Measurements from ENCODE around the gene SLC5A12. TPM values are rescaled to one million over a fixed set of nuclear protein-coding genes. Genes with fewer than 3 reads are reported as not detected.
A peak's percentile ranks its signal among the peaks of the same experiment; 100 is the strongest.

Gene SLC5A12
- total and polyA plus RNA-seq, 12 donors = 0.05 TPM; not detected in 11

DNA sequence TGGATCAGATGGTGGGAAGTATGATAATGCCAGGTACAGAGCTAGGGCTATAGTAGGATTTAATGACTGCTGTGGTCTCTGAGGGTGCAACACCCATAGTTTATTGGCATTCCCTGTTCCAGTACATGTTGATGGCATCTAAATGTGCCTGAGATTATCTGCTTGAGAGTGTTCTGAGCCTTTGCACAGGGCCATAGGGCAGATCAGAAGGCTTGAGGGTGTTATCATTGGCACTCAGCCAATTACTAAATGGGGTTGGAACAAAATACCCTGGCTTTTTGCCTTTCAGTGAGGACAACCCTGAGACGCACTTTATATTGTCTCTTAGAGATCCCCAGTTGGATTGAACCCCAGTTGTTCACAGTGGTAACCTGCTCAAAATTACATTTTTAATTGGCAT, 6.7 kb downstream of the SLC5A12 start:
- Histone ChIP-seq H3K36me3 (no peaks in the 10 kb centered on the region), H3K4me1 (peaks cover 0 to 6% (median 0%) of the 10 kb centered on the region in 9 donors), H3K27me3 (no peaks in the 10 kb centered on the region), H3K9me3 (no peaks in the 10 kb centered on the region), H3K4me3 (no peak overlapping the region), H3K27ac (no peak overlapping the region)
- DNase-seq (no peak), ATAC-seq (peak in 5 of 8 donors; percentile 25 to 39 (median 31))
- intact Hi-C loops (cut with DNase I) = no loop called here
- 10 to 12% methylated on average over 1 of the region's 1 CpG for WGBS, 2 donors
- TF ChIP-seq, protein P1, sequence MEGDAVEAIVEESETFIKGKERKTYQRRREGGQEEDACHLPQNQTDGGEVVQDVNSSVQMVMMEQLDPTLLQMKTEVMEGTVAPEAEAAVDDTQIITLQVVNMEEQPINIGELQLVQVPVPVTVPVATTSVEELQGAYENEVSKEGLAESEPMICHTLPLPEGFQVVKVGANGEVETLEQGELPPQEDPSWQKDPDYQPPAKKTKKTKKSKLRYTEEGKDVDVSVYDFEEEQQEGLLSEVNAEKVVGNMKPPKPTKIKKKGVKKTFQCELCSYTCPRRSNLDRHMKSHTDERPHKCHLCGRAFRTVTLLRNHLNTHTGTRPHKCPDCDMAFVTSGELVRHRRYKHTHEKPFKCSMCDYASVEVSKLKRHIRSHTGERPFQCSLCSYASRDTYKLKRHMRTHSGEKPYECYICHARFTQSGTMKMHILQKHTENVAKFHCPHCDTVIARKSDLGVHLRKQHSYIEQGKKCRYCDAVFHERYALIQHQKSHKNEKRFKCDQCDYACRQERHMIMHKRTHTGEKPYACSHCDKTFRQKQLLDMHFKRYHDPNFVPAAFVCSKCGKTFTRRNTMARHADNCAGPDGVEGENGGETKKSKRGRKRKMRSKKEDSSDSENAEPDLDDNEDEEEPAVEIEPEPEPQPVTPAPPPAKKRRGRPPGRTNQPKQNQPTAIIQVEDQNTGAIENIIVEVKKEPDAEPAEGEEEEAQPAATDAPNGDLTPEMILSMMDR (IDR thresholded peaks at IDR 0.05) = no peak

DNA sequence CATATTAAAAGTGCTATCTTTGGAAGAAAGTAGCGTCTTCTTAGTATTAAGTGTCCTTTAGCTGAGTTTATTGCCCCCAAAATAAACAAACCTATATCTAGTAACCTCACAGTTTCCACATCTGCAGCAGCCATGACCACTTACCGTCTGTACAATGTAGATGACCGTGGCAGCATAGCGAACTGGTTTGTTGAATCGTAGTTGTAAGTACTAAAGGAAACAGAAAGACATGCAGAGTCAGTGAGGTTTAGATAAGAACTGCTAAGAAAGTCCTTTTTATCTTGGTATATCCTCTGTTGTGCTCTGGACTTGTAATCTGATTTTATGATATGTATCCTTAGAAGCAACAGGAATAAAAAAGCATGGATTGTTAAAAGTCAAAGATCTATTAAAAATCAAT, 9.4 kb downstream of the SLC5A12 start:
- ATAC-seq (no peak), DNase-seq (no peak)
- Histone ChIP-seq H3K27me3 (no peaks in the 10 kb centered on the region), H3K4me1 (peaks cover 0 to 7% (median 0%) of the 10 kb centered on the region in 9 donors), H3K4me3 (no peak overlapping the region), H3K9me3 (no peaks in the 10 kb centered on the region), H3K27ac (no peak overlapping the region), H3K36me3 (no peaks in the 10 kb centered on the region)
- intact Hi-C loops (cut with DNase I) = no loop called here
- WGBS, 2 donors = 44 to 57% methylated on average over 5 of the region's 5 CpGs
- TF ChIP-seq, protein P1 (IDR thresholded peaks at IDR 0.05) = no peak

DNA sequence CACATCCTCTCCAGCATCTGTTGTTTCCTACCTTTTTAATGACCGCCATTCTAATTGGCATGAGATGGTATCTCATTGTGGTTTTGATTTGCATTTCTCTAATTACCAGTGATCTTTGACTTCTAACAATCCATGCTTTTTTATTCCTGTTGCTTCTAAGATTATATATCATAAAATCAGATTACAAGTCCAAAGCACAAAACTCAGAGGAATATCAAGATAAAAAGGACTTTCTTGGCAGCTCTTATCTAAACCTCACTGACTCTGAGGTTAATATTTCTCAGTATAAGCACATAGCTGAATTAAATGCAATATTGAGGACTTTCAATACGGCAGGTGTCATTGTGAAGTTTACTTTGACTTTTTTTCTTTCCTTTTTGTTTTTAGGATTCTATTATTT, 11.4 kb downstream of the SLC5A12 start:
- TF ChIP-seq, protein P1 (IDR thresholded peaks at IDR 0.05) = no peak
- Histone ChIP-seq H3K9me3 (no peaks in the 10 kb centered on the region), H3K27ac (no peak overlapping the region), H3K4me1 (peaks cover 0 to 7% (median 0%) of the 10 kb centered on the region in 9 donors), H3K27me3 (no peaks in the 10 kb centered on the region), H3K36me3 (no peaks in the 10 kb centered on the region), H3K4me3 (no peak overlapping the region)
- WGBS, 2 donors = 94% methylated on average over 2 of the region's 2 CpGs
- ATAC-seq (no peak), DNase-seq (no peak)
- intact Hi-C loops (cut with DNase I) = no loop called here

DNA sequence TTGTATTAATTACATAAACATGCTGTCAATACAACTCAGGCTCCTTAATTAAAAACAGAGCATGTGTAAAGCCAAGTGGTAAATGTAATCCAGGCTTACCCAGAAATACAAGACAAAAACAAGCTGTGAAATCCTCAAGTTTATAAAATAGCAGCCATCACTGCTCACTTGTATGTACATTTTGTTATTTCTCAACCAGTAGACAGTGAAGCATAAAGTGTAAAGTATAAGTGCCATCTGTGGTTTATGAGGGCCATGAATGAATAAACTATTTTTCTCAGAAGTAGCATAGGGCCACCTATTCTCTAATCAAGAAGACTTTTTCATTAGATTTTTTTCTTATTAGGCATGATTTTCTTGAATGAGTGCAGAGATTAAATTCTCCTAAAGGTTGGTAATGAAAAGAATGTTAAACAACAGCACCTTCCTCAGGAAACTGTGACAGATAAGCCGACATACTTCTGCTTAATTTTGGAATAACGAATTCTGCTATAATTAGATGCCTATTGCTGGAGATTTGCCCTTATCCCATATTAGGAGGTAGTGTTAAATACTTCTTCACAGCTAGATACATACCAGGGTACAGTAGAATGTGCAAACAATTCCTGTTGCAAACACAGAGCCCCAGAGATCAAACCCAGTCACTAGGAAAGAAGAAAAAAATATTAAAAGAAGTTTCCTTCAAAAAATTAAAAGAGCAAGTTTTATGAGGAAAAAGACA, 13.0 kb downstream of the SLC5A12 start:
- peak overlapping the region in 1 of 10 donors; percentile 45 for H3K27ac ChIP-seq
- peak in 3 of 8 donors; percentile 52 to 56 (median 52) for ATAC-seq
- intact Hi-C loops (cut with DNase I) = no loop called here
- H3K9me3 ChIP-seq = no peaks in the 10 kb centered on the region
- TF ChIP-seq, protein P1 (IDR thresholded peaks at IDR 0.05) = no peak
- no peaks in the 10 kb centered on the region for H3K36me3 ChIP-seq
- no peaks in the 10 kb centered on the region for H3K27me3 ChIP-seq
- H3K4me3 ChIP-seq = no peak overlapping the region
- no peak for DNase-seq
- peaks cover 0 to 7% (median 0%) of the 10 kb centered on the region in 9 donors for H3K4me1 ChIP-seq
- WGBS, 2 donors = 8 to 14% methylated on average over 2 of the region's 2 CpGs
